T-helper 9 cell (primary cell): Measurements from ENCODE around the gene STAM.
A peak's percentile ranks its signal among the peaks of the same experiment; 100 is the strongest.
"Not testable (repeated sequence)": the region's sequence is repeated elsewhere in the genome, so short reads cannot be mapped to it uniquely, and the experiment has no call there.

Source experiments
- DNase-seq: peaks from one replicate; pipeline ENCODE4 v3.0.0-alpha.2; 2020
- total RNA-seq, 2 donors: gene quantifications; one replicate each; lab custom pipeline; 2026; lab: John Stamatoyannopoulos, UW

STAM gene
- total RNA-seq, result 43.9 to 63.2 reads per million in 2 donors

GRCh38 chr10:17643755-17644484 is at the start of gene STAM:
TSS of gene STAM (plus strand) at chr10:17644151. CDS start at chr10:17644340, 189 bp downstream.
- peak; percentile 93 for DNase-seq

GRCh38 chr10:17597386-17597785 is 46.6 kb upstream of the STAM start:
- DNase-seq, result no peak

- DNase-seq, result no peak
Observed at GRCh38 chr10:17599089-17599488, 44.9 kb upstream of the STAM start.

GRCh38 chr10:17605936-17606335 is 38.0 kb upstream of the STAM start:
- no peak for DNase-seq

- no peak for DNase-seq
Observed at GRCh38 chr10:17606547-17607040, 37.4 kb upstream of the STAM start.

GRCh38 chr10:17607060-17607459 is 36.9 kb upstream of the STAM start:
- no peak for DNase-seq

GRCh38 chr10:17607603-17608332 is 36.2 kb upstream of the STAM start:
- no peak for DNase-seq

GRCh38 chr10:17609523-17610079 is 34.4 kb upstream of the STAM start:
- no peak for DNase-seq

GRCh38 chr10:17616403-17617030 is 27.4 kb upstream of the STAM start:
- DNase-seq, result peak; percentile 6

GRCh38 chr10:17617031-17617911 is 26.7 kb upstream of the STAM start, which contains the start of gene HACD1:
TSS of gene HACD1 (minus strand) at chr10:17617374. CDS start at chr10:17617339, 35 bp downstream.
- DNase-seq, result peak; percentile 39

- no peak for DNase-seq
Observed at GRCh38 chr10:17622061-17622460, 21.9 kb upstream of the STAM start.

GRCh38 chr10:17624996-17625395 is 19.0 kb upstream of the STAM start:
- no peak for DNase-seq

GRCh38 chr10:17626656-17627055 is 17.3 kb upstream of the STAM start:
- DNase-seq, result no peak

- not testable (repeated sequence) for DNase-seq
Observed at GRCh38 chr10:17632590-17632989, 11.4 kb upstream of the STAM start.

- DNase-seq, result no peak
Observed at GRCh38 chr10:17633353-17633752, 10.6 kb upstream of the STAM start.

- no peak for DNase-seq
Observed at GRCh38 chr10:17637869-17638268, 6.1 kb upstream of the STAM start.

- DNase-seq, result no peak
Observed at GRCh38 chr10:17640331-17640816, 3.6 kb upstream of the STAM start.

- DNase-seq, result no peak
Observed at GRCh38 chr10:17643339-17643754, 604 bp upstream of the STAM start.

GRCh38 chr10:17644485-17644943 is 563 bp downstream of the STAM start:
- no peak for DNase-seq

GRCh38 chr10:17645621-17646345 is 1.8 kb downstream of the STAM start:
- DNase-seq, result no peak

GRCh38 chr10:17647326-17647725 is 3.4 kb downstream of the STAM start:
- no peak for DNase-seq
